Nephron (organoid): ENCODE measurements around the gene SYTL5.

Experiments
- H3K27ac Mint-ChIP-seq, 3 experiments: 2 replicates each; pipeline ENCODE4 v1.8.0; 2020; ENCODE audit warnings: mixed read lengths in 3 of 3, mild to moderate bottlenecking in 2 of 3, moderate library complexity in 1 of 3
- H3K27me3 Mint-ChIP-seq: 2 replicates; pipeline ENCODE4 v1.8.0; 2021; ENCODE audit warnings: low read depth, mild to moderate bottlenecking, moderate library complexity, mixed read lengths
- H3K36me3 Mint-ChIP-seq: 2 replicates; pipeline ENCODE4 v1.8.0; 2020; ENCODE audit warnings: low read depth, mixed read lengths
- H3K4me1 Mint-ChIP-seq: 2 replicates; pipeline ENCODE4 v1.8.0; 2020; ENCODE audit warnings: mixed read lengths
- H3K4me3 Mint-ChIP-seq, 3 experiments: 2 replicates each; pipeline ENCODE4 v1.8.0; 2020; ENCODE audit warnings: mild to moderate bottlenecking in 3 of 3, mixed read lengths in 3 of 3, moderate library complexity in 2 of 3
- H3K9me3 Mint-ChIP-seq: 2 replicates; pipeline ENCODE4 v1.8.0; 2020; ENCODE audit warnings: mixed read lengths
- TF ChIP-seq, protein P1 (sequence below), 3 experiments: fragments of 200-600 bp; sonication (generic); IDR thresholded peaks; one replicate each; pipeline ENCODE4 v1.5.0; 2021; ENCODE audit warnings: antibody characterized with exemption in 3 of 3; ENCODE audit not compliant: unreplicated experiment in 3 of 3

SYTL5 gene

DNA sequence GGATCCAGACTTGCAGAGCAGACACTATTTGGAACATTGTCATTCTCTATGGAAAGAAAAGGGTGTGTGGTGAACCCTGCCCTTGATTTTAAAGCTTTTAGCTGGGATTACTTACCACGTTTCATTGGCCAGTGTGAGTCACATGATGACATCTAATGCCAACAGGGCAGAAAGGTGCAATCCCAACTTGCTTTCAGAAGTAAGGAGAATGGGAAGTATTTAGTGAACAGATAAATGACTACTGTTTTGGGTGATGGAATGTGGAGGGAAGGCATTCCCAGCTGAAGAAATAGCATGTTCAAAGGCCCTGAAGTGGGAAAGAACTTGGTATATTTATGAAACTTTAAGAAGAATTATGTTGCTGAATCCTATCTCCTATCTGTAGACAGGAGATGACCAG is 44.5 kb downstream of the SYTL5 start:
- no peaks in the 10 kb centered on the region for H3K36me3 Mint-ChIP-seq
- peaks cover 12% of the 10 kb centered on the region for H3K4me1 Mint-ChIP-seq
- H3K9me3 Mint-ChIP-seq: peaks cover 4% of the 10 kb centered on the region
- TF ChIP-seq, protein P1, sequence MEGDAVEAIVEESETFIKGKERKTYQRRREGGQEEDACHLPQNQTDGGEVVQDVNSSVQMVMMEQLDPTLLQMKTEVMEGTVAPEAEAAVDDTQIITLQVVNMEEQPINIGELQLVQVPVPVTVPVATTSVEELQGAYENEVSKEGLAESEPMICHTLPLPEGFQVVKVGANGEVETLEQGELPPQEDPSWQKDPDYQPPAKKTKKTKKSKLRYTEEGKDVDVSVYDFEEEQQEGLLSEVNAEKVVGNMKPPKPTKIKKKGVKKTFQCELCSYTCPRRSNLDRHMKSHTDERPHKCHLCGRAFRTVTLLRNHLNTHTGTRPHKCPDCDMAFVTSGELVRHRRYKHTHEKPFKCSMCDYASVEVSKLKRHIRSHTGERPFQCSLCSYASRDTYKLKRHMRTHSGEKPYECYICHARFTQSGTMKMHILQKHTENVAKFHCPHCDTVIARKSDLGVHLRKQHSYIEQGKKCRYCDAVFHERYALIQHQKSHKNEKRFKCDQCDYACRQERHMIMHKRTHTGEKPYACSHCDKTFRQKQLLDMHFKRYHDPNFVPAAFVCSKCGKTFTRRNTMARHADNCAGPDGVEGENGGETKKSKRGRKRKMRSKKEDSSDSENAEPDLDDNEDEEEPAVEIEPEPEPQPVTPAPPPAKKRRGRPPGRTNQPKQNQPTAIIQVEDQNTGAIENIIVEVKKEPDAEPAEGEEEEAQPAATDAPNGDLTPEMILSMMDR (IDR thresholded peaks at IDR 0.05; ENCODE audit: unreplicated experiment in 3 of 3): no peak
- H3K4me3 Mint-ChIP-seq: no peak overlapping the region
- H3K27ac Mint-ChIP-seq: no peak overlapping the region
- H3K27me3 Mint-ChIP-seq: no peaks in the 10 kb centered on the region

DNA sequence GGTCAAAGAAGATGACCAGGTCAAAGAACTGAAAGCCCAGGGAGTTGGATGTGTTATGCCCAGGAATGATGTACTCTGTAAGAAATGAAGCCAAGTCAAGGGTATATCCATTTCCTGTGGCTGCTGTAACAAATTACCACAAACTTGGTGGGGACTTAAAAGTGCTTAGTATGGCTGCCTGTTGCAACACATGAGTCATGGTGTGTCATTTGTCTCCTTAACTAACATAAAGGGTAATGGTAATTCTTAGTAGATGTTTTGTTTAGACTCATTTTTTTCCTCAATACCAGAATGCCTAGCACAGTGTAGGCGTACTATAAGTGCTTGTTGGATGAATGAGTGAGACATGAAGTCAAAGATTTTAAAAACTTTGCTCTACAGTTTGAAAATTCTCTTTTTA is 45.7 kb downstream of the SYTL5 start:
- H3K4me1 Mint-ChIP-seq: peaks cover 12% of the 10 kb centered on the region
- H3K9me3 Mint-ChIP-seq: peaks cover 4% of the 10 kb centered on the region
- H3K27me3 Mint-ChIP-seq: no peaks in the 10 kb centered on the region
- TF ChIP-seq, protein P1 (IDR thresholded peaks at IDR 0.05; ENCODE audit: unreplicated experiment in 3 of 3): no peak
- no peak overlapping the region for H3K4me3 Mint-ChIP-seq
- no peak overlapping the region for H3K27ac Mint-ChIP-seq
- no peaks in the 10 kb centered on the region for H3K36me3 Mint-ChIP-seq

DNA sequence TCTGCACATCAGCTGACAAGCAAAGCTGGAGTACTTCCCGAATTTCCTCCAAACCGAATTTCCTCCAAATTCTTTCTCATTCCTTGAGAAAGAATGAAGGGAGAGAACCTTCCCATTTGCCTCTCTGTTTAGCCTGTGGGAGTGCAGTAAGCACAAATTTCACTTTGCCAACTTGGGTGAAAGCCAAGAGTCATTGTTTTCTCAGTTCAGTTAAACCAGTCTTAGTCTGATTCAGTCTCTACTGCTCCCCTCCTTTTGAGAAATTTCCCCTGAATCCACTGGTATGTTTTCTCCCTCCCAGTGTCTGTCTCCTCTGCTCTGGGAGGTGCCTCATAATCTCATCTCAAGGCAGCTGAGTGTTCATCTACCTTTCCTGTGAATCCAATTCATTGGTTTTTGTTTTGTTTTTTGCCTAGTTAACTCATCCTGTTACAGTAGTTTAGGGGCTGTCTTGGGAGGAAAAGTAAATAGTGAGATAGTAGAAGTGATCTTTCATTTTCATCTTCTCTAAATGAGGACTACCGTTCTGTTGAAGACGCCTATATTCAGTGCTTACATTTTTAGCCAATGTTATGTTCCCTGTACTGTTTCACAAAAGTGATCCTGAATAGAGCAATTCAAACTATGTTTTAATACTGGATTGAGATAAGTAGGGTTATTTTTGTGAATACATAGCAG is 49.0 kb downstream of the SYTL5 start:
- TF ChIP-seq, protein P1 (IDR thresholded peaks at IDR 0.05; ENCODE audit: unreplicated experiment in 3 of 3): no peak
- Mint-ChIP-seq H3K36me3 (no peaks in the 10 kb centered on the region), H3K4me3 (no peak overlapping the region), H3K9me3 (no peaks in the 10 kb centered on the region), H3K4me1 (peaks cover 12% of the 10 kb centered on the region), H3K27me3 (no peaks in the 10 kb centered on the region), H3K27ac (peak overlapping the region; percentile 24 to 67 (median 64))

DNA sequence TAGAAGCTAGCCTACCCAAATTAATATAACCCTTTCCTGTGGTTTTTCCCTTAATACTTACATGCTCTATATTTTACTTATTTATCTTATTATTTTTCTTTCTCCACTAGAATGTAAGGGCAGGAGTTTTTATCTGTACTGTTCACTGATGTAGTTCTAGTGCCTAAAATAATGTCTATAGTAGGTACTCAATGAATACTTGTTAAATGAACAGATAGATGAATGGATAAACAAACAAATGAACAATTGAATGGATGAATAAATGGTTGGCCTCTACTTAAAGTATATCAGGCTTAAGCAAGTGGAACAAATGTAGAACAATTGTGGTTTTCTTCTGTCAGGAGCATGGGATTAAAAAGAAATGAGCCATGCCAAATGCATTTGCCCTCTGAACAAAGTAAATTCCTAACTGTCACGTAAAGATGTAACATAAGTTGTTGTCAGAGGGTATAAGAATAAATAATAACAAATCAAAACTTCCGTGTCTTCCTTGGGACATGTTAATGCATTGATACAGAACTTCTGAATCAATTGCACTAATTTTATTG is 54.1 kb downstream of the SYTL5 start:
- Mint-ChIP-seq H3K27me3 (no peaks in the 10 kb centered on the region), H3K36me3 (no peaks in the 10 kb centered on the region), H3K4me1 (peaks cover 1% of the 10 kb centered on the region), H3K9me3 (peaks cover 5% of the 10 kb centered on the region), H3K27ac (no peak overlapping the region), H3K4me3 (no peak overlapping the region)
- TF ChIP-seq, protein P1 (IDR thresholded peaks at IDR 0.05; ENCODE audit: unreplicated experiment in 3 of 3): no peak

DNA sequence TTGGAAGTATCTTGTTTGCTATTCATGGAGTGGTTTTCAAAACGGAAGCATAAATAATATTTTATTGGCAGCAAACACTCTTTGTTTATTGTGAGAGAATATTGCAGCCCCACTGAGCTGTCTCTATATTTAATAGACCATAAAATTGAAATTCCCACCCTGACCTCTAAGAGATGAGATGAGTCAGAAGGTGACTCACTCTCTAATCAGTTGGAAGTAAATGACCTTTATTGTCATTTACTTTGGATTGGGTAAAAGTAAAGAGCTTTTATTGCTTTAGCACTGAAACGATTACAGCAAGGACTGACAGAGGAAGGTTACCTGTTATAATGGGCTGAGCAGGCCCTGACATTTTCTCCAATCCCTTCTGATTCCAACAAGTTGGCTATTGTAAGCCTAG is 55.0 kb downstream of the SYTL5 start:
- TF ChIP-seq, protein P1 (IDR thresholded peaks at IDR 0.05; ENCODE audit: unreplicated experiment in 3 of 3): no peak
- Mint-ChIP-seq H3K4me1 (no peaks in the 10 kb centered on the region), H3K4me3 (no peak overlapping the region), H3K36me3 (no peaks in the 10 kb centered on the region), H3K27me3 (no peaks in the 10 kb centered on the region), H3K27ac (no peak overlapping the region), H3K9me3 (peaks cover 5% of the 10 kb centered on the region)

DNA sequence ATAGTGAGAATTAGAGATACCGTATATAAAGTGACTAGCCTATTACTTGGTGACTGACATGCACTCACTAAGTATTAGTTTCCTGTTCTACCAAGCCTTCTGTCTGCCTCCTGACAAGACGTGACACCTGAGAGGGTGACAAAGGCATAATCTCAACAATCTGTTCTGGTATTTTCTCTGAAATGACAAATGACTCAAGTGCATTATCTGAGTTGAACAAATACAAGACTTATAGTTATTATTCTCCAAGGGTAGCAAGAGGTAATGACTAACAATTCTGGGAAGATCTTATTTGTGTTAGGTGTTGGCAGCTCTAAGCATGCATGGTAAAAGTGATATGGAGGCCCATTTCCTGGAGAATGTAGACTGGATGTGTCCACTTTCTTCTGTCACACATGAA is 60.6 kb downstream of the SYTL5 start:
- H3K9me3 Mint-ChIP-seq: peaks cover 3% of the 10 kb centered on the region
- TF ChIP-seq, protein P1 (IDR thresholded peaks at IDR 0.05; ENCODE audit: unreplicated experiment in 3 of 3): no peak
- H3K27me3 Mint-ChIP-seq: no peaks in the 10 kb centered on the region
- no peaks in the 10 kb centered on the region for H3K4me1 Mint-ChIP-seq
- no peaks in the 10 kb centered on the region for H3K36me3 Mint-ChIP-seq
- H3K27ac Mint-ChIP-seq: no peak overlapping the region
- H3K4me3 Mint-ChIP-seq: no peak overlapping the region
